ENCODE measurements around the gene RNASE13.

DNA sequence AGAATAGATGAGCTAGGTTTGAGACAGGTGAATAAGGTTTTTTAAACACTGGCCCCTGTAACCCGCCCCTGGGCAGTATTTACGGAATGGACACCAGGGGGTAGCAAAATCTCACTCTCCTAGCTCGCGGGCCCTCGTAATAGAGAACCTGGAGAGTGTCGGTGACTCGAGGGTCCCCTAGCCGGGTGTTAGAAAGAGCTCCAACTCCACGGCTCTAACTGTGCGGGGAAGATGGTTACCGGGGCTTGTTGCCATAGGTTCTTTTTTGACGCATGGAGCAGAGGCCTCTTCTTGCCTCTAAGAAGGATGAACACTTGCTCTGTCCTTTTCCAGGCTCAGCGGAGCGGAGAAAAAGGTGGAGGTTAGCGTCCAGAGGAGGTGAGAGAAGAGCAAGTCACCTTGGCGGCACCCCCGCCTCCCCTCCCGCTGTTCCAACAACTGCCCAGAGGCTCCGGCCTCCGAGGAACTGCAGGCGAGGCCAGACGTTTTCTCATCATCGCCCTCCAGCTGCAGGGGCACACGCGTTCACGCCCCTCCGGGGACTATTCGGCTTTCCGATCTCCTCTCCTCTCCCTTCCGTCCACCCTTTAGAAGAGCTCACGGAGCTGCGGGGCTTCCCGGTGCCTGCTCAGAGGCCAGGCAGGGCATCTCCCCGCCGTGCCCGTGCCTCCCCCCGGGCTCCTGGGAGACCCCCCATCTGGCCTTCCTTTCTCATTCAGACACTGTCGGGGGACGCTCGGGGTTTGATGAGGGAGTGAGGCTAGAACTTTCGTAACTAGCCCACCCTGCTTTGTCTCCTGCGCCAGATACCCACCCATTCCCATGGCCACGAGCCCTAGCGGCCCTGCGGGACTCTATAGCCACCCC is 34.1 kb upstream of the RNASE13 start:
- no peak for TF ChIP-seq POLR2A (IDR thresholded peaks at IDR 0.05)
- TF ChIP-seq, protein P1, sequence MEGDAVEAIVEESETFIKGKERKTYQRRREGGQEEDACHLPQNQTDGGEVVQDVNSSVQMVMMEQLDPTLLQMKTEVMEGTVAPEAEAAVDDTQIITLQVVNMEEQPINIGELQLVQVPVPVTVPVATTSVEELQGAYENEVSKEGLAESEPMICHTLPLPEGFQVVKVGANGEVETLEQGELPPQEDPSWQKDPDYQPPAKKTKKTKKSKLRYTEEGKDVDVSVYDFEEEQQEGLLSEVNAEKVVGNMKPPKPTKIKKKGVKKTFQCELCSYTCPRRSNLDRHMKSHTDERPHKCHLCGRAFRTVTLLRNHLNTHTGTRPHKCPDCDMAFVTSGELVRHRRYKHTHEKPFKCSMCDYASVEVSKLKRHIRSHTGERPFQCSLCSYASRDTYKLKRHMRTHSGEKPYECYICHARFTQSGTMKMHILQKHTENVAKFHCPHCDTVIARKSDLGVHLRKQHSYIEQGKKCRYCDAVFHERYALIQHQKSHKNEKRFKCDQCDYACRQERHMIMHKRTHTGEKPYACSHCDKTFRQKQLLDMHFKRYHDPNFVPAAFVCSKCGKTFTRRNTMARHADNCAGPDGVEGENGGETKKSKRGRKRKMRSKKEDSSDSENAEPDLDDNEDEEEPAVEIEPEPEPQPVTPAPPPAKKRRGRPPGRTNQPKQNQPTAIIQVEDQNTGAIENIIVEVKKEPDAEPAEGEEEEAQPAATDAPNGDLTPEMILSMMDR (IDR thresholded peaks at IDR 0.05), result peak; percentile 53 to 91 (median 69)
- peak in 1 of 2 donors; percentile 11 for TF ChIP-seq EP300 (IDR thresholded peaks at IDR 0.05)
